ENCODE results near the gene SLC39A6. TPM values are rescaled to one million over a fixed set of nuclear protein-coding genes. Genes with fewer than 3 reads are reported as not detected.

Gene SLC39A6
- total and polyA plus RNA-seq, 2 donors (not counting 1 experiment from before 2014, with no cell fraction given) = 8.9 to 19.5 TPM

DNA sequence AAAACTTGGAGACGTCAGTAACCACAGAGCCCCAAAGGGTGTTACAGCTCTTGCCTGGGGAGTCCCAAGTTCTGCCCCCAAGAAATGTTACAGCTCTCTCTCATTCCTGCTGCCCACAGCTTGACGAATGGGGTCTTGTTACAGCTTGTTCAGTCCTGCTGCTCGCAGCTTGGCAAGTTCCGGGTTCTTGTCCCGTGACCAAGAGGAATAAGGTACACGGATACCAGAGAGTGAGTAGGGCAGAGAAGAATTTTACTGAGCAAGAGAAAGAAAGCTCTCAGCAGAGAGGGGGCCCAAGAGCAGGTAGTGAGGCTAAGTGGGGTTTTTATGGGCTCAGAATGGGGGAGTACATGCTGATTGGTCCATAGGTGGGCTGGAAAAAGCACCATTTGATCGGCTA is 27.2 kb downstream of the SLC39A6 start:
- no peak for TF ChIP-seq EZH2 (IDR thresholded peaks at IDR 0.05; ENCODE audit: borderline replicate concordance, insufficient read depth, low read depth, low read length, poor library complexity, severe bottlenecking)
- TF ChIP-seq, protein P1, sequence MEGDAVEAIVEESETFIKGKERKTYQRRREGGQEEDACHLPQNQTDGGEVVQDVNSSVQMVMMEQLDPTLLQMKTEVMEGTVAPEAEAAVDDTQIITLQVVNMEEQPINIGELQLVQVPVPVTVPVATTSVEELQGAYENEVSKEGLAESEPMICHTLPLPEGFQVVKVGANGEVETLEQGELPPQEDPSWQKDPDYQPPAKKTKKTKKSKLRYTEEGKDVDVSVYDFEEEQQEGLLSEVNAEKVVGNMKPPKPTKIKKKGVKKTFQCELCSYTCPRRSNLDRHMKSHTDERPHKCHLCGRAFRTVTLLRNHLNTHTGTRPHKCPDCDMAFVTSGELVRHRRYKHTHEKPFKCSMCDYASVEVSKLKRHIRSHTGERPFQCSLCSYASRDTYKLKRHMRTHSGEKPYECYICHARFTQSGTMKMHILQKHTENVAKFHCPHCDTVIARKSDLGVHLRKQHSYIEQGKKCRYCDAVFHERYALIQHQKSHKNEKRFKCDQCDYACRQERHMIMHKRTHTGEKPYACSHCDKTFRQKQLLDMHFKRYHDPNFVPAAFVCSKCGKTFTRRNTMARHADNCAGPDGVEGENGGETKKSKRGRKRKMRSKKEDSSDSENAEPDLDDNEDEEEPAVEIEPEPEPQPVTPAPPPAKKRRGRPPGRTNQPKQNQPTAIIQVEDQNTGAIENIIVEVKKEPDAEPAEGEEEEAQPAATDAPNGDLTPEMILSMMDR (IDR thresholded peaks at IDR 0.05) = no peak

DNA sequence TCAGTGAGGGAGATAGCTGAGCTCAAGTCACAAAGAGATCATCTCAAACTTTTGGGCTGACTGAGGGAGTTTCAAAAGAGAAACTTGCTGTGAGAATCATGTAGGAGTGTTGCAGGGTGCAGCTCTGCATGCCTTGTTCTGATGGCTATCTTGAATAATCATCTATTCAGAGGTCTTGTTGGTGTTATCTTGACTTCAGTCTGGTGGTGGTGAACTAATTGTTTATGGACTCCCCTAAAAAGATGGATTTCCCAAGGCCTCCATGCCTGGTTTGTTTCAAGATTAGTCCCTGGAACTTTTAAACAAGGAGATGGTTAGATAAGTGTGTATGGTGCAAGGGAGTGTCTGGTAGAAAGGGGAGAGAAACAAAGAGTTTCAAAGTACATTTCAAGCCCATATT is 29.8 kb downstream of the SLC39A6 start:
- H3K9me3 Mint-ChIP-seq (ENCODE audit: insufficient read depth) = no peaks in the 10 kb centered on the region
- peaks cover 0 to 14% (median 4%) of the 10 kb centered on the region in 3 donors for H3K9me3 ChIP-seq (ENCODE audit: control extremely low read depth in 1 of 3, control insufficient read depth in 2 of 3, insufficient read depth in 1 of 3, low read length in 2 of 3)
- ChIA-PET POLR2A (interaction anchor here (0.7 kb wide), 1 partner anchor 9 kb away, joined by 9 read pairs; no protein-coding TSS in a partner anchor), CTCF (interaction anchor here (0.7 to 9.1 kb wide), 4 partner anchors 32 to 184 kb away, joined by 3 to 213 read pairs (median 4); no protein-coding TSS in a partner anchor)
- H3K4me1 Mint-ChIP-seq = no peaks in the 10 kb centered on the region
- H3K27ac ChIP-seq (ENCODE audit: low read length in 2 of 2) = no peak overlapping the region
- no peaks in the 10 kb centered on the region for H3K79me2 ChIP-seq (ENCODE audit: control insufficient read depth, insufficient read depth, low read length)
- H4K20me1 ChIP-seq (ENCODE audit: control insufficient read depth, insufficient read depth, low read length, poor library complexity, severe bottlenecking) = no peaks in the 10 kb centered on the region
- H3K27ac Mint-ChIP-seq = no peak overlapping the region
- H3K27me3 ChIP-seq (replicated peaks in 1 of 4; ENCODE audit: control extremely low read depth in 1 of 4, control insufficient read depth in 3 of 4, insufficient read depth in 4 of 4, low read length in 3 of 4) = no peaks in the 10 kb centered on the region
- DNase-seq = no peak
- no peak overlapping the region for H3K9ac ChIP-seq (ENCODE audit: low read length)
- no peak overlapping the region for H3K4me2 ChIP-seq (replicated peaks; ENCODE audit: low read depth, low read length, poor library complexity, severe bottlenecking)
- no peaks in the 10 kb centered on the region for H3K4me1 ChIP-seq (ENCODE audit: control insufficient read depth in 2 of 2, insufficient read depth in 2 of 2, low read length in 2 of 2)
- intact Hi-C loops (cut with micrococcal nuclease) = no loop called here
- TF ChIP-seq, protein P1 (IDR thresholded peaks at IDR 0.05) = no peak
- TF ChIP-seq EZH2 (IDR thresholded peaks at IDR 0.05; ENCODE audit: borderline replicate concordance, insufficient read depth, low read depth, low read length, poor library complexity, severe bottlenecking) = no peak
- H3K4me3 ChIP-seq (ENCODE audit: control extremely low read depth in 1 of 5, extremely low read depth in 1 of 5, insufficient read depth in 1 of 5, low read depth in 2 of 5, low read length in 4 of 5) = no peak overlapping the region
- no peaks in the 10 kb centered on the region for H3K36me3 ChIP-seq (replicated peaks in 1 of 2; ENCODE audit: control extremely low read depth in 1 of 2, control insufficient read depth in 1 of 2, extremely low read depth in 1 of 2, insufficient read depth in 2 of 2, low read length in 1 of 2)
- H3K4me3 Mint-ChIP-seq = no peak overlapping the region
- no peak overlapping the region for H2AFZ ChIP-seq (ENCODE audit: insufficient read depth, low read depth, low read length, poor library complexity, severe bottlenecking)
- no peak for ATAC-seq (ENCODE audit: low read depth)
- peaks cover 20% of the 10 kb centered on the region for H3K27me3 Mint-ChIP-seq

More for the DNA sequence above, 27.2 kb downstream of the SLC39A6 start:
- CTCF ChIA-PET = no interaction called here
- Histone ChIP-seq H4K20me1 (ENCODE audit: control insufficient read depth, insufficient read depth, low read length, poor library complexity, severe bottlenecking) (no peaks in the 10 kb centered on the region), H2AFZ (ENCODE audit: insufficient read depth, low read depth, low read length, poor library complexity, severe bottlenecking) (no peak overlapping the region), H3K79me2 (ENCODE audit: control insufficient read depth, insufficient read depth, low read length) (no peaks in the 10 kb centered on the region), H3K4me2 (replicated peaks; ENCODE audit: low read depth, low read length, poor library complexity, severe bottlenecking) (no peak overlapping the region), H3K4me3 (ENCODE audit: control extremely low read depth in 1 of 5, extremely low read depth in 1 of 5, insufficient read depth in 1 of 5, low read depth in 2 of 5, low read length in 4 of 5) (no peak overlapping the region), H3K27ac (ENCODE audit: low read length in 2 of 2) (no peak overlapping the region), H3K27me3 (replicated peaks in 1 of 4; ENCODE audit: control extremely low read depth in 1 of 4, control insufficient read depth in 3 of 4, insufficient read depth in 4 of 4, low read length in 3 of 4) (no peaks in the 10 kb centered on the region), H3K9me3 (ENCODE audit: control extremely low read depth in 1 of 3, control insufficient read depth in 2 of 3, insufficient read depth in 1 of 3, low read length in 2 of 3) (peaks cover 0 to 14% (median 4%) of the 10 kb centered on the region in 3 donors), H3K36me3 (replicated peaks in 1 of 2; ENCODE audit: control extremely low read depth in 1 of 2, control insufficient read depth in 1 of 2, extremely low read depth in 1 of 2, insufficient read depth in 2 of 2, low read length in 1 of 2) (no peaks in the 10 kb centered on the region), H3K4me1 (ENCODE audit: control insufficient read depth in 2 of 2, insufficient read depth in 2 of 2, low read length in 2 of 2) (no peaks in the 10 kb centered on the region), H3K9ac (ENCODE audit: low read length) (no peak overlapping the region)
- no peaks in the 10 kb centered on the region for H3K9me3 Mint-ChIP-seq (ENCODE audit: insufficient read depth)
- intact Hi-C loops (cut with micrococcal nuclease) = no loop called here
- H3K4me3 Mint-ChIP-seq = no peak overlapping the region
- DNase-seq (no peak), ATAC-seq (ENCODE audit: low read depth) (no peak)
- H3K27me3 Mint-ChIP-seq = peaks cover 14% of the 10 kb centered on the region
- no peaks in the 10 kb centered on the region for H3K4me1 Mint-ChIP-seq
- POLR2A ChIA-PET = no interaction called here
- H3K27ac Mint-ChIP-seq = no peak overlapping the region
- 97% methylated on average over 7 of the region's 7 CpGs for WGBS (ENCODE audit: insufficient coverage)

Measured in B cell (primary cell).